Measurements from ENCODE around the gene APOB. TPM values are rescaled to one million over a fixed set of nuclear protein-coding genes. Genes with fewer than 3 reads are reported as not detected.

APOB gene
- total RNA-seq, 4 donors from 2014 or later = 0.04 to 0.62 (median 0.19) TPM; not detected in 1

- Histone ChIP-seq H3K4me1 (no peaks in the 10 kb centered on the region), H3K36me3 (no peaks in the 10 kb centered on the region), H3K9me3 (no peaks in the 10 kb centered on the region), H3K27ac (no peak overlapping the region), H3K27me3 (peaks cover 0 to 49% (median 0%) of the 10 kb centered on the region in 4 donors), H3K4me3 (no peak overlapping the region)
- intact Hi-C loops (cut with DNase I) = loop anchor here (2.0 to 5.0 kb wide), 2 partner anchors 180 to 301 kb away; no protein-coding TSS in a partner anchor
- WGBS, 2 donors = 5 to 44% methylated on average over 3 to 5 of the region's 5 CpGs
- TF ChIP-seq POLR2A (IDR thresholded peaks at IDR 0.05) (no peak), CTCF (IDR thresholded peaks at IDR 0.05) (peak; percentile 76 to 92 (median 82))
- DNase-seq = no peak
Observed at GRCh38 chr2:20962939-20963557, 80.8 kb downstream of the APOB start.

- H3K9me3 ChIP-seq = no peaks in the 10 kb centered on the region
- WGBS, 2 donors = 42 to 58% methylated on average over 7 of the region's 7 CpGs
- intact Hi-C loops (cut with DNase I) = loop anchor here (2.0 to 5.0 kb wide), 2 partner anchors 179 to 300 kb away; no protein-coding TSS in a partner anchor
Observed at GRCh38 chr2:20961858-20962257, 82.0 kb downstream of the APOB start.

GRCh38 chr2:20960003-20960402, 83.9 kb downstream of the APOB start:
- TF ChIP-seq POLR2A (IDR thresholded peaks at IDR 0.05) (no peak), CTCF (IDR thresholded peaks at IDR 0.05) (no peak)
- Histone ChIP-seq H3K9me3 (no peaks in the 10 kb centered on the region), H3K27me3 (peaks cover 0 to 39% (median 0%) of the 10 kb centered on the region in 4 donors), H3K36me3 (no peaks in the 10 kb centered on the region), H3K4me1 (no peaks in the 10 kb centered on the region), H3K4me3 (no peak overlapping the region), H3K27ac (no peak overlapping the region)
- intact Hi-C loops (cut with DNase I) = loop anchor here (5.0 kb wide), 1 partner anchor 298 kb away; no protein-coding TSS in a partner anchor
- DNase-seq = no peak
- 68 to 100% methylated on average over 2 to 4 of the region's 4 CpGs for WGBS, 2 donors

More at GRCh38 chr2:20961858-20962257, 82.0 kb downstream of the APOB start:
- Histone ChIP-seq H3K4me3 (no peak overlapping the region), H3K27ac (no peak overlapping the region), H3K36me3 (no peaks in the 10 kb centered on the region), H3K4me1 (no peaks in the 10 kb centered on the region), H3K27me3 (peaks cover 0 to 49% (median 0%) of the 10 kb centered on the region in 4 donors)
- no peak for DNase-seq
- TF ChIP-seq CTCF (IDR thresholded peaks at IDR 0.05) = no peak
- TF ChIP-seq POLR2A (IDR thresholded peaks at IDR 0.05) = no peak

GRCh38 chr2:20959252-20959651, 84.6 kb downstream of the APOB start:
- 63 to 74% methylated on average over 4 of the region's 4 CpGs for WGBS, 2 donors
- intact Hi-C loops (cut with DNase I) = no loop called here
- Histone ChIP-seq H3K36me3 (no peaks in the 10 kb centered on the region), H3K4me3 (no peak overlapping the region), H3K9me3 (no peaks in the 10 kb centered on the region), H3K27me3 (peaks cover 0 to 36% (median 0%) of the 10 kb centered on the region in 4 donors), H3K4me1 (no peaks in the 10 kb centered on the region), H3K27ac (no peak overlapping the region)
- TF ChIP-seq CTCF (IDR thresholded peaks at IDR 0.05) (no peak), POLR2A (IDR thresholded peaks at IDR 0.05) (no peak)
- DNase-seq = no peak

- intact Hi-C loops (cut with DNase I) = no loop called here
- DNase-seq = no peak
- Histone ChIP-seq H3K4me1 (no peaks in the 10 kb centered on the region), H3K4me3 (no peak overlapping the region), H3K9me3 (no peaks in the 10 kb centered on the region), H3K27ac (no peak overlapping the region), H3K27me3 (peaks cover 0 to 32% (median 0%) of the 10 kb centered on the region in 4 donors), H3K36me3 (no peaks in the 10 kb centered on the region)
- no peak for TF ChIP-seq POLR2A (IDR thresholded peaks at IDR 0.05)
- no peak for TF ChIP-seq CTCF (IDR thresholded peaks at IDR 0.05)
- WGBS, 2 donors = 73% methylated on average over 14 to 15 of the region's 21 CpGs
Observed at GRCh38 chr2:20957788-20958525, 85.9 kb downstream of the APOB start.

Data from esophagus squamous epithelium (tissue), 5 donors.